ENCODE data around the gene NISCH.

NISCH gene

GRCh38 chr3:52422669-52423068 is 32.7 kb upstream of the NISCH start:
- Histone ChIP-seq H3K79me2 (ENCODE audit: control insufficient read depth, low read length) (no peaks in the 10 kb centered on the region), H3K9me2 (replicated peaks; ENCODE audit: control insufficient read depth, low read length) (no peaks in the 10 kb centered on the region), H3K9me3 (ENCODE audit: control insufficient read depth, insufficient read depth, low read length) (no peaks in the 10 kb centered on the region), H3K27ac (ENCODE audit: low read depth, low read length) (no peak overlapping the region), H3K36me3 (ENCODE audit: control insufficient read depth, low read length) (no peaks in the 10 kb centered on the region), H4K20me1 (ENCODE audit: control insufficient read depth, insufficient read depth, low read depth, low read length) (no peaks in the 10 kb centered on the region), H3K27me3 (ENCODE audit: control insufficient read depth, low read length) (peaks cover 7% of the 10 kb centered on the region; the same call in 1 of the 2 replicates), H3K4me2 (ENCODE audit: low read length) (no peak overlapping the region), H3K4me3 (ENCODE audit: low read length) (no peak overlapping the region), H3F3A (ENCODE audit: control insufficient read depth, insufficient read depth) (no peaks in the 10 kb centered on the region), H3K4me1 (ENCODE audit: control insufficient read depth, low read length) (no peaks in the 10 kb centered on the region)
- TF ChIP-seq CTCF (IDR thresholded peaks at IDR 0.05; ENCODE audit: low read depth, low read length, poor library complexity, severe bottlenecking) (no peak), EZH2phosphoT487 (IDR thresholded peaks at IDR 0.05; ENCODE audit: borderline replicate concordance, low read length) (no peak)

GRCh38 chr3:52423173-52423572 is 32.2 kb upstream of the NISCH start:
- H3F3A ChIP-seq (ENCODE audit: control insufficient read depth, insufficient read depth), result no peaks in the 10 kb centered on the region
- H3K36me3 ChIP-seq (ENCODE audit: control insufficient read depth, low read length), result no peaks in the 10 kb centered on the region
- no peaks in the 10 kb centered on the region for H3K9me3 ChIP-seq (ENCODE audit: control insufficient read depth, insufficient read depth, low read length)
- H4K20me1 ChIP-seq (ENCODE audit: control insufficient read depth, insufficient read depth, low read depth, low read length), result no peaks in the 10 kb centered on the region
- no peaks in the 10 kb centered on the region for H3K9me2 ChIP-seq (replicated peaks; ENCODE audit: control insufficient read depth, low read length)
- H3K4me2 ChIP-seq (ENCODE audit: low read length), result no peak overlapping the region
- no peaks in the 10 kb centered on the region for H3K4me1 ChIP-seq (ENCODE audit: control insufficient read depth, low read length)
- H3K4me3 ChIP-seq (ENCODE audit: low read length), result no peak overlapping the region
- peaks cover 11% of the 10 kb centered on the region for H3K27me3 ChIP-seq (ENCODE audit: control insufficient read depth, low read length)
- H3K27ac ChIP-seq (ENCODE audit: low read depth, low read length), result no peak overlapping the region
- TF ChIP-seq EZH2phosphoT487 (IDR thresholded peaks at IDR 0.05; ENCODE audit: borderline replicate concordance, low read length) (no peak), CTCF (IDR thresholded peaks at IDR 0.05; ENCODE audit: low read depth, low read length, poor library complexity, severe bottlenecking) (no peak)
- H3K79me2 ChIP-seq (ENCODE audit: control insufficient read depth, low read length), result no peaks in the 10 kb centered on the region

- Histone ChIP-seq H3K4me1 (ENCODE audit: control insufficient read depth, low read length) (no peaks in the 10 kb centered on the region), H3K9me2 (replicated peaks; ENCODE audit: control insufficient read depth, low read length) (no peaks in the 10 kb centered on the region), H3K4me3 (ENCODE audit: low read length) (no peak overlapping the region), H3K4me2 (ENCODE audit: low read length) (no peak overlapping the region), H4K20me1 (ENCODE audit: control insufficient read depth, insufficient read depth, low read depth, low read length) (no peaks in the 10 kb centered on the region), H3K9me3 (ENCODE audit: control insufficient read depth, insufficient read depth, low read length) (no peaks in the 10 kb centered on the region), H3K79me2 (ENCODE audit: control insufficient read depth, low read length) (no peaks in the 10 kb centered on the region), H3K36me3 (ENCODE audit: control insufficient read depth, low read length) (no peaks in the 10 kb centered on the region), H3K27me3 (ENCODE audit: control insufficient read depth, low read length) (peaks cover 16% of the 10 kb centered on the region), H3F3A (ENCODE audit: control insufficient read depth, insufficient read depth) (no peaks in the 10 kb centered on the region), H3K27ac (ENCODE audit: low read depth, low read length) (no peak overlapping the region)
- TF ChIP-seq EZH2phosphoT487 (IDR thresholded peaks at IDR 0.05; ENCODE audit: borderline replicate concordance, low read length) (no peak), CTCF (IDR thresholded peaks at IDR 0.05; ENCODE audit: low read depth, low read length, poor library complexity, severe bottlenecking) (peak; percentile 86)
Measured at GRCh38 chr3:52428151-52429005, 27.0 kb upstream of the NISCH start.

Data from DOHH2 (cell line).